GM19372 (cell line): ENCODE data around the gene PDE4D.
"Not testable (repeated sequence)": the region's sequence is repeated elsewhere in the genome, so short reads cannot be mapped to it uniquely, and the experiment has no call there.

ENCODE experiments used
- ATAC-seq: cut with Tn5 transposase; IDR thresholded peaks from one replicate; pipeline ENCODE4 v1.9.1; 2021; ENCODE audit warnings: mild to moderate bottlenecking, low read depth, moderate library complexity; ENCODE audit not compliant: unreplicated experiment

The PDE4D gene

DNA sequence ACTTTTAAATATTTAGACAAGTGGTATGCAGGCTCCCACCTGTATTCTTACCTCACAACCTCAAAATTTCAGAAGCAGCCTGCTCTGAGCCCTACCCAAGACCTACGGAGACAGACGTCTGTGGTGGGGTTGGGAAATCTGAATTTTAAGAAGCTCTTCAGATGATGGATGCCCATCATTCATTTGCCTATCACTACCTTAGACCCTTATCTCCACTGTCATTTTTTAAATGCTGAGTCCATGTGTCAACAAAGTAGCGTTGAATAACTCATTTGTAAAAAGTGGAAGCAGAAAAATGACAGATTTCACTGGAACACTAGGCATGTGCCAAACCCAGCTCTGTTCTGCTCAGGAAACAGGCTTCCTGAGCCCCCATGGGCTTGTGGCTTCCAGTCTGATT, 85.7 kb downstream of the PDE4D start:
- ATAC-seq: no peak

DNA sequence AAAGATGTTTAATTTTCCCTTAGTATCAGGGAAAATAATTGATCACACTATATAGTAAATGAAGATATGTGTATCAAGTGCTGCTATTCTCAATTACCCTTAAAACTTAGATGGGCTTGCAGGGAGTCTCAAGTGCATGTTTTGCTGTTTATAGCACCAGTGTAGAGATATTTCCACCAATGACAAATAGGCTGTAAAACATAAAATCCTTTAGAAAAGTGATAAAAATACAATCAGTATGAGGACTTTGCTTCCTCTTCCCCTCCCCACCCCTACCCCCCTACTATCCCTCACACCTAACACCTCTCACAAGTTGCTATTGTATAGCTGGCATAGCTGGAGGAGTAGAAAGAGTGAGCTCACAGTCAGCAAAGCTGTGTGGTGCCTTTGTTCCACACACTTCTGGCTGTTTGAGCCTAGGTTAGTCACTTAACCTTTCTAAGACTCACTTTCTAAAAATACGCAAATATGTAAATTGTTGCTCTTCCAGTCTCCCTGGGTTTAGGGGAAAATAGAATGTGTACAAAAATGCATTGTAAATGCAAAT, 93.1 kb downstream of the PDE4D start:
- ATAC-seq: no peak

DNA sequence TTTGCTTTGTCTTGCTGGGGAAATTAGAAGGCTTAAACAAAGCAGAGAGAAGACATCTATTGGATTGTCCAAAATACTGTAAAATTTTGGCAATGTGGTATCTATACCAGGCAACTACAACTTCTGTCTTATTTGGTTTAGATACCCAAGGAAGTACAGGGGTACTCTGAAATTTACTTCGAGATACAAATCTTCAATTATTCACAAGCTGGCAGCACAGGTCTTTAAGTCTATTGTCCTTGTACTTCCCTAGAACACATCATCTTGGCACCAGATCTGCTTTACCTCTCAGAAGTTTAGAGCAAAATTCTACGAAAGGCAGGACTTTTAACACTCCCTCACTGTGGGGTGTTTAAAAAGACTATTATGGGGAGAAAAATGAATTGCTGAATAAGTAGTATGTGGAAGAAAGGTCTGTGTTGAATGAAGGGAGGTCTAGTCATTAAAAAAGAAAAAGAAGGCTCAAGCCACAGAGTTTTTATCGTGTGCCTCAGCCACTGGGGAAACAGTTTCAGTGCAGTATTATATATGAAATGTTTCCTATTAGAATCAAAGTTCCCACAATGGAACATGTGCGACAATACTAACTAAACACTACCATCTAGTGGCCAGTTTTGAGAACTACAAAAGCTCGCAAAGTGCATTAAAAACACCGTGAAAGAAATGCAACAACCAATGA, 93.7 kb downstream of the PDE4D start:
- peak; percentile 46 for ATAC-seq

DNA sequence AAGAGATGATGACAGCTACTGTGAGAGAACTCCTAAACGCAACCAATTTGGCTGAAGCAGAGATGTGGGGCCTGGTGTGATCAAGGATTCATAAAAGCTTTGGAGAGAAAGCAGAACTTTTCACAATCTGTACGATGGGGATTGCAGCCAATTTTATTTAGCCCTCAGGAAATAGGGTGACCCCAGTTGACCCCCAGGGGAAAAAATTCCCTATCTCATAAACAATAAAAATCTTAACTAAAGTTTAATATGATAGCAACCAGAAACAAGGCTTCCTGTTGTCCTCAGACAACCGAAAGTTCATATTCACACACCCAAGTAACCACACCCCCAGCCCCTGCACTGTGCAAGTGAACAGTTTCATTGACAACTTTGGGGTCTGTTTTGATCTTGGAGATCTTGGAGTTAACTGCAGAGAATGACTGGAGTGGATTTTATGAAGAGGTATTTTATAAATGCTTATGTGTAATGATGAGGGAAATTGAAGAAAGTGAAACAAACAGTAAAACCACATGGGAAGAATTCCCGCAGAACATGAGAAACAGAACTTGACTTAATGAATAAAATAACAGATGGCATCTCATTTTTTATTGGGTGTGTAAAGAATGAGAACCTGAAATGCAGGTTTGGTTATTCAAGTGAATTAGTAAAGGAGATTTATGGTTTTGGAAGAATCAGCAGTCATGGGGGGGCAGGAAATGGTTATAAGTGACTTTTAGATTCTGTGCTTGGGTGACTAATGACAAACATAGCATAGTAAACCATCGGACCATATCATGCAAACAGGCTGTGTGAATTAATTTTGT, 94.5 kb downstream of the PDE4D start:
- peak; percentile 67 for ATAC-seq

DNA sequence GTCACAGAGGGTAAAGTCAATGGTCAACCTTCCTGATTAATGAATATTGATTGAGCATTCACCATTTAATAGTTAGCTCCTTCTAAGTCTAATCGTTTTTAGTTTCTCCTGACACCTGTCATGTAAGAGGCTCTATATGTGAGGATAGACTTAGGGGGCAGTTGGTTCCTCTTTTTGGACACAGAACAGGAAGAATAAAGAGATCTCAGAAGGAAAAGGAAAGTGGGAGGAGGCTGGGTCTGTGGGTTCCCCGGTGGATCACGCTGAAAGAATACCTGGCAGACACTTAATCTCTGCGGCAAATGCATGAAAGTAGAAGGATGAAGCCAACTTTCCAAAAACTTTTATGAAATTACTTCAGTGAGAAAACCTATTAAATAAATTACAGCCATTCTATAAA, 98.4 kb downstream of the PDE4D start:
- ATAC-seq: no peak

DNA sequence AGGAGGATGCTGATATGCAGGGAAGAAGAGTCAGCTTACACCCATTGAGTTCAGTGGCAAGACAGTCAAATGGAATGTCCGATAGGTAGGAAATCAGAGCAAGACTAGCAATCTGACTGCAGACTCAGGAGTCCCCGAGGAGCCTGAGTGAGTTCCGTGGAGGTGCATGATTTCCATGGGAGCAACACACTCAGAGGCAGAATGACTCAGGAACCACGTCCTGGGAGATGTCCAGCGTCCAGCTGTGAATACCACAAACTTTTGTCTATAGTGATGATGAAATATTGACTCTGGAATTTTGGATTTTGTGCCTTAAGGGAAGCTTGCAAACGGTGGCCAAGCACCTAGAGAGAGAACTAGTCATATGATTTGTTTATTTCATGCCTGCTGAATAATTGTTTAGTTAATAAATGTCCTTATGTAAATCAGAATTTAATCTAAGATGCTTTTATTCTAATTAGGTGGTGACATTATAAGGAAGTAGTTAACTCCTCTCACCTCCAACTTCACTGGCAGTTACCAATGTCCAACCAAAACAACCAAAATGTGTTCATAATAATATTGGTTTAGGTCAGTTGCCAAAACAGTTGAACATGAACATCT, 100.4 kb downstream of the PDE4D start:
- no peak for ATAC-seq

DNA sequence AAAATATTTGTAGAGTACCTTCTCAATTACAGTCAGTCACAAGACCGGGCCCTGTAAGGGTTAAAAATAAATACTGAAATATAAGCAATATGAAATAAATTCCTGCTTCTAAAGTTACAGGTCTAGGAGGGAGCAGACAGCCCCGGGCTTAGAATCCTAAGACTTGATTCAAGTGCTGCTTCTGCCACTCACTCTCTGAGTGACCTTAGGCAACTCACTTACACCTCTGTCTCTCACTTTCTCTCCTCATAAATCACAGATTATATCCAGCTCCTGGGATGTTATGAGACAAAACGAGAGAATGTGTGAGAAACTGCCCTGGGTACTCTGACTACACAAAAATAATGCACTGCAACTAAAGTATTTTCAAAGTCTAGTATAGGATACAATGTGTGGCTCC, 101.9 kb downstream of the PDE4D start:
- ATAC-seq: no peak

DNA sequence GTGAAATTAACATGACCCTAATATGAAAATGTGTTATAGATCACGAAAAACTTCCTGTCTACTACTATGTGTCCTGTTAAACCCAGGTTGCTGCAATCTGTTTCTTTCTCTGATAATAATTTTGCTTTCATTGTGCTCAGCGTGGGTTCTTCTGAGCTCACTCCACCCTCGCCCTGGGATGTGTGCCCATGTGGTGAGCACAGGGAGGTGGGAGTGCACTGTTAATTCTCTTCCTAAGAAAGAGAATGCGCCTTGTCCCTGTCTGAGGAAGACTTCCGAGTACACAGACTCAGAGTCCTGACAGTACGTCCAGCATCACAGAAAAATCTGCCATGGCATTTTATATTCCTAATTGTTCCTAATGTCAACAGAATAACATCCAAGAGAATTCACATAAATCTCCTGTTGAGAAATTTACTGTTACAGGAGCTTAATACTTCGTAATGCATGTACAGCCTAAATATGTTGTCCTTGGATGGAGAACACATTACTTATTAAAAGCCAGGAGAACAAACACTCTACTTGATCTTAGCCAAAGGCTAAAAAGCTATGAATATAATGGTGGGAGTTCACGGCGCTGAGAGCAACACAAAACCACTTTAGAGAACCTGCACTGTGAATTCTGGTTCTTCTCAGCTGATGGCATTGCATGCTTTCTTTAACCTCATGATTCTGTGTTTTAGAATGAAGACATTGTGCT, 102.6 kb downstream of the PDE4D start:
- peak; percentile 36 for ATAC-seq

DNA sequence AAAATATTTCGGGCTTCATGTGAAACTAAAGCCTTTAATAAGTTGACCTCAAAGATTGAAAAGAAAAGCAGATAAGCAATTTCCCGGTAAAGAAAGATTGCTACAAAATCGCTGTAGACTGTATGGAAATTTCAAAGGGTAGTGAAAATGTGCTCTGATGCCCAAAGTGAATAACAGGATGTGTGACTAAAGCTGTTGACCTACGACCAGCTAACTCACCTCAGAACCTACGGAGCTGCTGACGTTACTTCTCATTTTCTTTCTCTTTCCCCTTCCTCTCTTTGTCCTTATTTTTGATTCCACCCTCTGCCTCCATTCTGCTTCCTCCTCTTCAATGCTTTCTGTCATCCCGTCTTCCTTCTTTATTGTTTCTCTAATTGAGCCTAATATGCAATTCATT, 103.2 kb downstream of the PDE4D start:
- ATAC-seq: peak; percentile 82

DNA sequence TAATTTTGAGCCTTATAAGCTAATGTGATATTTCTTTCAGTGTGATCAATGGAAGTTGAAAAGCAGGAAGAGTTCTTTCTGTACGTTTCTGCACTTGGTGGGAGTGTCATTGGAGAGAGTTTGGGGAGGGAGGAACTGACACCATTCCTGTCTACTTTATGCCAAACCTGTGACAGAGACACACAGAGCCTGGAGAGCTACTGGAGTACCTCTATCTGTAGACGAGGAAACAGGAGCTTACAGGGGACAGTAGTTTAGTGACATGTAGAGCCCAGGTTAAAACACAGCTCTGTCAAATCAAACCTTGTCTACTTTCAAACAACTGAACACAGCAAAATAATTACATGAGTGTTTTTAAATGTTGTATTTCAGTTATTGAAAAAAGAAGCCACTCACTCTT, 103.6 kb downstream of the PDE4D start:
- no peak for ATAC-seq

DNA sequence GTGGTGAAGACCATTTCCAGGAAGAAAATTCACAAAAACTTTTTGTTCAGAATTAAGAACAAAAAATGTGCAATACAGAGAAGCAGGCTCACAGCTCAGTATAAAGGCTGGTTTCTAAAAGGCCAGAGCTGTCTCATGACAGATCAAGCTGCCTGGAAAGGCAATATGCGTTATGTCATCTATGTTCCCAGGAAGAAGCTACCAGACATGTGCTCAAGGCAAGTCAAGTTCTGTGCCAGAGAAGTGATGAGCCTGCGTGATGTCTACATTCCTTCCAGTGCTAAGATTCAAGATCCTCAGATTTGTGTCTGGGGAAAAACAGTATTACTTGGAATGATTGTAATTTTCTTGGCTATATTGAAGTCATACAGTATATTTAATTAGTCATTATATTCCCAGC, 104.3 kb downstream of the PDE4D start:
- ATAC-seq: no peak

DNA sequence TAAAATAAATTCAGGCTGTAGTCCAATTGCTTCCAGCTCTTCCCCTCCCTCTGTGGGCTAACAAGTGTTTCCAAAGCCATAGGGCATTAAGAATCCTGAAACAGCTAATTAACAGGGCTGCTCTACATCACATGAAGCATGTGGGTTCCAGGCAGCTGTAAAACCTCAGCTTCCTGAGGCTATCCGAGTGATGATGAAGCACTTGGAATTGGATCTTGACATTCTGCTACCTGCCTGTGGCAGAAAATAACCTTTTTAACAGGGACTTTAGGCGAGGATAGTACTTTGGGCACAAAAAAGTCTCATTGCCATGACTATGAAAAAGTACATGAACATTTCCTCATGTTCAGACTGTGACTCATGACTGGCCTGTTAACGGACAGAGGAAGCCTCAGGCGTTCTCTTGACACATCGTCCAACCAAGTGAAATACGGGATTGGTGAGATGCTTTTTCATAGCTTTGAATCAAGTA, 107.2 kb downstream of the PDE4D start:
- ATAC-seq: no peak

DNA sequence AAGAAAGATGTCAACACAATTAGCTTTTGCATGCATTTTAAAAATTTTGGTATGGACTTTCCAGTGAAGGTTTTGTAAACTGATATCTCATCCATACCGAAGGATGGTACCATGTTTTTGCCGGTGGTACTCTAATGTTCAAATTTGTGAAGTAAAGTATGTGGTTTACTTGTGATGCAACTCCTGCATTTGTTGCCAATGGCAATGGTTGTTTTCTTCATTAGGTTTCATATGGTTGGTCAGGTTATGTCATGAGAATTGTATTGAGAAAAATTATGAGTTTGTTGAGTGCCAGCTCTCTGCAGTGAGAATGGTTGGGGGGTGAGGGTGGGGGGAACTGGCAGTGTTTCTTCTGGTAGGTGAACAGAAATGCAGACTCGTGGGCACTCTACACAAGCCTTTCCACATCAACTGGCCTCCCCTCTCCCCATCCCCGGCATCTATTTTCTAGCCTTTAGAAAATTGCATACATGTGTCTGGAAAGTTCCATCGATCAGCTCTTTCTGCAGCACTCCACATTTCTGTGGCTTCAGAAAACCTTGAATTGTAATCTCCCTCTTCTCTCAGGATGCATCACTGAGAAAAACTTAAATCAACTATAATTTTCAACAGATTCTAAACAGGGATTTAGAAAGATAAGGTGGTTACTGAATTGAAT, 107.7 kb downstream of the PDE4D start:
- no peak for ATAC-seq

DNA sequence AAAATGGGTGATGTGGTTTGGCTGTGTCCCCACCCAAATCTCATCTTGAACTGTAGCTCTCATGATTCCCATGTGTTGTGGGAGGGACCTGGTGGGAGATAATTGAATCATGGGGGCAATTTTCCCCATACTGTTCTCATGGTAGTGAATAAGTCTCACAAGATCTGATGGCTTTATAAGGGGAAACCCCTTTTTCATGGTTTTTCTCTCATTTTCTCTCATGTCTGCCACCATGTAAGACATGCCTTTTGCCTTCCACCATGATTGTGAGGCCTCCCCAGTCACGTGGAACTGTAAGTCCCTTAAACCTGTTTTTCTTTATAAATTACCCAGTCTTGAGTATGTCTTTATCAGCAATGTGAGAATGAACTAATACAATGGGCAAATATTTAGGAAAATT, 108.8 kb downstream of the PDE4D start:
- ATAC-seq: not testable (repeated sequence)

DNA sequence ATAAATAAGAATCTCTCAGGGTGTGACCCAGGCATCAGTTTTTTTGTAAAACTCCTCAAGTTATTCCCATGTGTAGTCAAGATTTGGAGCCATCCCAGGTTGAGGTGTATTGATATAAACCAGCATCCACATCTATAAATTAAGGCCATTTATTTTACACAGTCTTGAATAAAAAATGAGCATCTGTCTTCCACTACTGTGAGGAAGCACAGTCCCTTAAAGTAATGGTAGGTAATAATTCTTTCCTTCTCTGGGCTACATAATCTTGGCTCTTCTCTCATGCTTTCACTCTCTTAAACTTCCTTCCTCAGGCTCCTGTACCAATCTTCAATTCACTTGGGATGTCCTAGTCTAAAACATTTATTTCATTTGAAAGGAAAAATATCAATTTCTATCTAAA, 110.3 kb downstream of the PDE4D start:
- no peak for ATAC-seq

DNA sequence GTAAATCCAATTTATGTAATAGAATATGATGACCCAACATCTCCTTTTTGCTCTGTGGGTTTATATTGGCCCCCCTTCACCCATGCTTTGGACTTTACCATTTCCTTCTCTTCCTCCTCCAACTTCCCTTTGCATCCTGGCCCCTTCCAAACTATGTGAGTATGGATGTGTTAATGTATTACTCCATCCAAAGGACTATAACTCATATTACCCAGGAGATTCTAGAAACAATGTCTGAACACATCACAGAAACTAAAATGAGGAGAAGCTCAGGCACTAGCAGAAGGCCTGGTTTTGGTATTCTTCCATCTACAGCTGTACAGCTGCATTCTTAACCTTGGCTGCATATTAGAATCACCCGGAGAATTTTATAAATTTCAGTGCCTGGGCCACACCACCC, 110.7 kb downstream of the PDE4D start:
- no peak for ATAC-seq

DNA sequence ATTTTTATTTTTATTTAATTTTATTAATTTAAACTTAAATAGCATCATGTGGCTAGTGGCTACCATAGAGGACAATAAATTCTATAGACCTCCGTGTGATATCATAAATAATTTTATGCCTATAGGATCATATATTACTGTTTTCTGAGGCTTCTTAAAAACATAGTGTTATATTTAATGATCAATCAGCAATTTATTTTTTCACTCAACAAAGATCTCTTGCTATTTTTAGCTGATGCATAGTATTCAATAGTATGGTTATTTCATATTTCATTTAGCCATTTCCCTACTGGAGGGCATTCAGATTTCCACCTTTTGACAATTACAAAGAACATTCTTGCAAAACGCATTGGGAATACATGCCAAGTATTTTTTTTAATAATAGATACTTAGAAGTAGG, 114.1 kb downstream of the PDE4D start:
- no peak for ATAC-seq

DNA sequence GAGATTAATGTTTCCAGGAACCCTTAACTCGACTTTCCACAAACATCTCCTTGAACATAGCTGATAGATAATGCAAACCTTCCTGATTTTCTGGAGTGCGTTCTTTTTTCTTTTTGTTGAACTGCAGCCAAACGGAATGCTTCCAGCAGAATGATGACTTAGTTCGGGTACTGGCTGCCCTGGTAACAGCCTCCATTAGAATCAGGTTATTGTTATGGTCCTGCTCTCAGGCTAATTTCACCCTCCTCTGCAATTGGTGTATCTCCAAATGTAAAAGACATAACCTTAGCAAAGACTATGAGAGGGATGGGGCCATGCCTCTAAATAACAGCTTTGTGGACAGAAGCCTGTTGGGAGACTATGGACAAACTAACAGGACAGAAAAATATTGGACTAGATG, 116.5 kb downstream of the PDE4D start:
- ATAC-seq: no peak

DNA sequence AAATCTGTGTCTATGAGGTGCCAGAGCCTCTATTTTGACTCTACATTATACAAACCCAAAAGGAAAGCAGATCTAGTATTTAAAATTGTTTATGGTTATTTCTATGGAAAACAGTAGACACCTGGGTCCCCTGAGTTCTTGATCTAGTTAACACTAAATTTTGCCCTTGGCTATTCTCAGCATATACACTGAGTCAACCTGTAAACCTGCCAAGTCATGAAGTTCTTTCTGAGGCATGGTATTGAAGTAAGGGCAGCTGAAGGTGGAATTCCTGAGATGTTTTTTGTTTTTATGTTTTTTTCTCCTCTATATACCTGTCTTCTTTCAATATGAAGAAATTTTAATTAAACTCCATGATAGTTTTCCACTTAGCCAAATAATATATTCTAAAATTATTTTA, 120.2 kb downstream of the PDE4D start:
- no peak for ATAC-seq

DNA sequence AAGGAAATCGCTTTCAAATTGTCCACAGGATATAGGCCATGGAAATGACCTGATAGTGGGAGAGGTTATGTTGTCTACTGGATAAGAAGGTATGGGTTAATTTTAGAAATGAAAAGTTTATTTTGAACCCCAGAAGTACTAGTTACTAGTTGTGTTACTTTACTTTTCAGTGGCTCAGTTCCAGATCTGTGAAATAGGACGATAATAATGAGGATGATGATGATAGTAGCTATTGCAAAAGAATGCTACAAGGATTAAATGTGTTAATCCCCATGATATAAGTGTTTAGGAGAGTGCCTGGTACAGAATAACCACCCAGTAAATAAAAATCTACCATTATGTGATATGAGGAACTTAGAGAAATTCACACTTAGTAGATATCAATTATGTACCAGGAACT, 120.8 kb downstream of the PDE4D start:
- no peak for ATAC-seq
